Daoy (cell line): ENCODE data around the gene PDXDC1. TPM values are rescaled to one million over a fixed set of nuclear protein-coding genes. Genes with fewer than 3 reads are reported as not detected.
"Not testable (repeated sequence)": the region's sequence is repeated elsewhere in the genome, so short reads cannot be mapped to it uniquely, and the experiment has no call there.

ENCODE experiments used
- DNase-seq: peaks from one replicate; pipeline ENCODE4 v3.0.0-alpha.2; 2015; ENCODE audit warnings: low read depth
- total RNA-seq: library from RNA; depleted of rRNA; stranded (reverse); fragments of >200 nt; shearing (Covaris generic); gene quantifications from 2 replicates; pipeline ENCODE4 v1.2.3, GENCODE V29; 2014; rRNA removed

The PDXDC1 gene, protein sequence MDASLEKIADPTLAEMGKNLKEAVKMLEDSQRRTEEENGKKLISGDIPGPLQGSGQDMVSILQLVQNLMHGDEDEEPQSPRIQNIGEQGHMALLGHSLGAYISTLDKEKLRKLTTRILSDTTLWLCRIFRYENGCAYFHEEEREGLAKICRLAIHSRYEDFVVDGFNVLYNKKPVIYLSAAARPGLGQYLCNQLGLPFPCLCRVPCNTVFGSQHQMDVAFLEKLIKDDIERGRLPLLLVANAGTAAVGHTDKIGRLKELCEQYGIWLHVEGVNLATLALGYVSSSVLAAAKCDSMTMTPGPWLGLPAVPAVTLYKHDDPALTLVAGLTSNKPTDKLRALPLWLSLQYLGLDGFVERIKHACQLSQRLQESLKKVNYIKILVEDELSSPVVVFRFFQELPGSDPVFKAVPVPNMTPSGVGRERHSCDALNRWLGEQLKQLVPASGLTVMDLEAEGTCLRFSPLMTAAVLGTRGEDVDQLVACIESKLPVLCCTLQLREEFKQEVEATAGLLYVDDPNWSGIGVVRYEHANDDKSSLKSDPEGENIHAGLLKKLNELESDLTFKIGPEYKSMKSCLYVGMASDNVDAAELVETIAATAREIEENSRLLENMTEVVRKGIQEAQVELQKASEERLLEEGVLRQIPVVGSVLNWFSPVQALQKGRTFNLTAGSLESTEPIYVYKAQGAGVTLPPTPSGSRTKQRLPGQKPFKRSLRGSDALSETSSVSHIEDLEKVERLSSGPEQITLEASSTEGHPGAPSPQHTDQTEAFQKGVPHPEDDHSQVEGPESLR
- 57.9 and 69.4 TPM in 2 replicates for total RNA-seq

GRCh38 chr16:14974656-14975417 lies at the start of gene PDXDC1:
TSS of gene PDXDC1 (plus strand) at chr16:14975026. CDS start at chr16:14975200, 174 bp downstream.
- DNase-seq = peak; percentile 98

DNA sequence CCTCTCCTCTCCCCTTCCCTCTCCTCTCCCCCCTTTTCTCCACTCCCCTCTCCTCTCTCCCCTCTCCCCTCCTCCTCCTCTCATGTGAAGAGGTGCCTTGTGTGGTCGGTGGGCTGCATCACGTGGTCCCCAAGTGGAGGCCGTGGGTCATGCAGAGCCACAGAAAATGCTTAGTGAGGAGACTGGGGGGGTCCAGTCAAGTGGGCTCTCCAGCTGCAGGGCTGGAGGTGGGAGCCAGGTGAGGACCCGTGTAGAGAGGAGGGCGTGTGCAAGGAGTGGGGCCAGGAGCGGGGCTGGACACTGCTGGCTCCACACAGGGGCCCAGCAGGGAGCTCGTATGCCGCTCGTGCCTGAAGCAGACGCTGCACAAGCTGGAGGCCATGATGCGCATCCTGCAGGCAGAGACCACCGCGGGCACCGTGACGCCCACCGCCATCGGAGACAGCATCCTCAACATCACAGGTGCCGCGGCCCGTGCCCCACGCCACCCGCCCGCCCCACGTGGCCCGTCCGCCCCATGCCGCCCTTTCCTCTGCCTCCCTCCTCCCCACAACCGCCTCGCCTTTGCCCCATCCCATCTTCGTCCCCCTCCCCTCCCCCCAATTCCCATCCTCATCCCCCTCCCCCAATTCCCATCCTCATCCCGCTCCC lies 46.6 kb upstream of the PDXDC1 start:
- not testable (repeated sequence) for DNase-seq

GRCh38 chr16:14929176-14929575 lies 45.6 kb upstream of the PDXDC1 start:
- not testable (repeated sequence) for DNase-seq

GRCh38 chr16:14930246-14930645 lies 44.6 kb upstream of the PDXDC1 start:
- DNase-seq = not testable (repeated sequence)

- not testable (repeated sequence) for DNase-seq
Observed at GRCh38 chr16:14930971-14931370, 43.9 kb upstream of the PDXDC1 start.

- not testable (repeated sequence) for DNase-seq
Observed at GRCh38 chr16:14932581-14933375, 42.0 kb upstream of the PDXDC1 start.

- DNase-seq = not testable (repeated sequence)
Observed at GRCh38 chr16:14937143-14937542, 37.7 kb upstream of the PDXDC1 start, which contains the start of gene NPIPA1. TSS of gene NPIPA1 (plus strand) at chr16:14937443. CDS start at chr16:14937443, 0 bp downstream.

- DNase-seq = not testable (repeated sequence)
Observed at GRCh38 chr16:14937994-14938393, 36.8 kb upstream of the PDXDC1 start.

DNA sequence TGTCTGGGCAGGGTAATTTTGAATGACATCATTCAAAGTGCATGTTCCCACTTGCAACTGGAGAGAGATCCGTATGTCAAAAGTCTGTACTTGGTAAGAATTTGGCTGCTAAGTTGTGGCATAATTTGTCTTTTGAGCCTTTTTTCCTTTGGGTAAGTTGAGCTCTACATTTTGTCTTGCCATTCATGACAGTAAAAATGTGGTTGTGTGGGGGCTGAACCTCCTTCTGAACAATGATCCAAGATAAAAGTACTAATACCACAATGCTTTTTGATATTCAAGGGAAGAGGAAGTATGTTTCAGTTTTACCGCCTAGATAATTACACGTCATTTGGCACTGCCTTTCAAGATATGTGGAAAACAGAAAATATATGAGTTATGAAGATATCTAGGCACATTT lies 32.1 kb upstream of the PDXDC1 start:
- DNase-seq = not testable (repeated sequence)

DNA sequence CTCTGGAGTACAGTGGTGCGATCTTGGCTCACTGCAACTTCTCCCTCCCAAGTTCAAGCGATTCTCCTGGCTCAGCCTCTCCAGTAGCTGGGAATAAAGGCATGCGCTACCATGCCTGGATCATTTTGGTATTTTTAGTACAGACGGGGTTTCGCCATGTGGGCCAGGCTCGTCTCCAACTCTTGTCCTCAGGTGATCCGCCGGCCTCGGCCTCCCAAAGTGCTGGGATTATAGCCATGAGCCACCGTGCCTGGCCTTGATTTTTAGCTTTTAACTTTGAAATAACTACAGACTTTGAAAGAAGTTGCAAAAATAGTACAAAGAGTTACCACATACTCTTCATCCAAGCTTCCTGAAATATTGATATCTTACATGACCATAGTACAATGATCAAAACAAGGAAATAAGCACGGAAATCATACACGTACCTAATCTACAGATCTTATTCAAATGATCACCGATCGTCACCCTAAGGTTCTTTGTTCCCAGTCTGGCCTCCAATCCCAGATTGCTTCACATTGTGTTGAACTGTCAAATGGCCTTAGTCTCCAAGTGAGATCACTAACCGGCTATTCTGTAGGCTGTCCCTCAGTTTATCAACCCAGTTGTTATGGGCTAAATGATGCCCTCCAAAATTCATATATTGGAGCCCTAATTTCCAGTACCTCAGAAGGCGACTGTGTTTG lies 19.1 kb upstream of the PDXDC1 start:
- no peak for DNase-seq

DNA sequence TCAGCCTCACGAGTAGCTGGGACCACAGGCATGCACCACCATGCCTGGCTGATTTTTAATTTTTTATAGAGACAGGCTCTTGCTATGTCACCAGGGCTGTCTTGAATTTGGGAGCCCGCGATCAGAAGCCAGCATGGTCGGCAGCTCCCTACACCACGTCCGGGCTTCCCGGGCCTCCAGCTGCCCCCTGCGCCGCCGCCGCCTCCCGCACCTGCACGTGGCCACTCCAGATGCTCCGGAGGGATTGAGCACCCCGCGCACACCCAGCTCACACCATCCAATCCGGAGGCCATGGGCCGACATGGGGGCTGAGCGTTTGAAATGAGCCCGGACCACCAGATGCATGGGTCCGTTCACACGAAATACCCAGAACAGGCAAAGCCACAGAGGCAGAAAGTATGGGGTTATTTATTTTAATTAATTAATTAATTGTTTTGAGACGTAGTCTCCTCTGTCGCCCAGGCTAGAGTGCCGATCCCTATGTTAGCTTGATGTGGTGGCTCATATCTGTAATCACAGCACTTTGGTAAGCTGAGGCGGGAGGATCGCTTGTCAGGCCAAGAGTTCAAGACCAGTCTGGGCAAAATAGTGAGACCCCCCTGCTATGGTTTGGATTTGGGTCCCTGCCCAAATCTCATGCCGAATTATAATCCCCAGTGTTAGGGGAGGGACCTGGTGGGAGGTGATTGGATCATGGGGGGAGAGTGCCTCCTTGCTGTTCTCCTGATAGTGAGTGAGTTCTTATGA lies 17.1 kb upstream of the PDXDC1 start:
- DNase-seq = no peak

GRCh38 chr16:14958323-14958600 lies 16.6 kb upstream of the PDXDC1 start:
- DNase-seq = no peak

DNA sequence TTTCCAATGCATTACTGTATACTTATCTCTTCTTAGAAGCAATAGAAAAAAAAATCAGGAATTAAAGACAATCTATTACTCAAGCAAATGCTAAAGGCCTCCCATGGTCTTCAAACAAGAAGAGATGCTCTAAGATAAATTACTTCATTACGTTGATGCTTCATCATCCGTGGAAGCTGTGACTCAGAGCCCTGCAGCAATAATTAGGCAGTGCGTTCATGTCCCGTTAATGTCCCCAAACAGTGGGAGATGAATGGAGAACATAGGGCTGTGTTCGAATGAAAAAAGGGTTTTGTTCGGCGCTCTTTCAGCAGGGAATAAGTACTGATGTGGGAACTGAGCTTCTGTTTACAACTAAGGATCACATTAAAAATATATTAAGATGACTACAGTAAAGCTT lies 15.9 kb upstream of the PDXDC1 start:
- DNase-seq = no peak

DNA sequence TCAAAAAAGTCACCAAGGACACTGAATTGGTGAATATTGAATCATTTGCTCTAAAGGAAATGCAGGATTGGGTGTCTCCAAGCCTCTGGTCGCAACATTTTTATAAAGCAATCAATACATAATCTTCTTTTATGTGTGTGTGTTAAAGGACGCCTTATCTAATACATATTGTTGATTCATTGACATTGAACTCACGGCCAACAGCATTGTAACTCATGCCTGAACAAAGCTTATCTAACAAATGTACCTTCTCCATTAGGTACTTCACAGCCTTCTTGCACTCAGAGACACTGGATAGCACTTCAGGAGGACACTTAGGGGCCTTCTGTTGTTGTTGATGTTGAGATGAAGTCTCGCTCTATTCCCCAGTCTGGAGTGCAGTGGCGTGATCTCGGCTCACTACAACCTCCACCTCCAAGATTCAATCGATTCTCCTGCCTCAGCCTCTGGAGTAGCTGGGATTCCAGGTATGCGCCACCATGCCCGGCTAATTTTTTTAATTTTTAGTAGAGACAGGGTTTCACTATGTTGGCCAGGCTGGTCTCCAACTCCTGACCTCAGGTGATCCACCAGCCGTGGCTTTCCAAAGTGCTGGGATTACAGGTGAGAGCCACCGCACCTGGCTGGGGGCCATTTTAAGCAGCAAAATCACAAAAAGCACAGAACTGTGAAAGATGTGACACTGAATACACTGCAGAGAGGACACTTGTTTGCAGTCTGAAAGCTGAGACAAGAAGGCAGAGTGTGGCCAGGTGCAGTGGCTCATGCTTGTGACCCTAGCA lies 13.2 kb upstream of the PDXDC1 start:
- no peak for DNase-seq

GRCh38 chr16:14963281-14964173 lies 11.3 kb upstream of the PDXDC1 start:
- DNase-seq = no peak

- DNase-seq = no peak
Observed at GRCh38 chr16:14965328-14965727, 9.5 kb upstream of the PDXDC1 start.

DNA sequence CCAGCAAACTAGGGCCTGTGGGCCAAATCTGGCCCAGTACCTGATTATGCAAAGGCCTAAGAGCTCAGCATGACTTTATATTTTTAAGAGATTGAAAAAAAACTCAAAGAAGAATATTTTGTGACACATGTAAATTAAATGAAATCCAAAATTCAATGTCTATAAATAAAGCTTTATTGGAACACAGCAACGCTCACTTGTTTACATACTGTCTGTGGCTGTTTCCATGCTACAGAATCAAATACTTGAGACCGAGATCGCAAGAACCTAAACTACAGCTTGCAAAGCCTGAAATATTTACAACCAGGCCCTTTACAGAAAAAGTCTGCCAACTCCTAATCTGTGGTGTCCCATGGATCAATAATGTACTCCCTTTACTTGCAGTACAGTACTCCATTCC lies 5.0 kb upstream of the PDXDC1 start:
- DNase-seq = not testable (repeated sequence)
